Activated T-cell treated with anti-CD3 and anti-CD28 coated beads, Interleukin-2, amount 50 U/mL, for 24 hours (primary cell): ENCODE data around the gene NSL1.
"Not testable (repeated sequence)": the region's sequence is repeated elsewhere in the genome, so short reads cannot be mapped to it uniquely, and the experiment has no call there.

ENCODE experiments used
- DNase-seq: peaks from one replicate; pipeline ENCODE4 v3.0.0-alpha.2; 2020
- H3K27ac Mint-ChIP-seq: 2 replicates; pipeline ENCODE4 v1.8.0; 2020; ENCODE audit warnings: mild to moderate bottlenecking, mixed read lengths
- H3K27me3 Mint-ChIP-seq: 2 replicates; pipeline ENCODE4 v1.8.0; 2020; ENCODE audit warnings: mixed read lengths
- H3K36me3 Mint-ChIP-seq: 2 replicates; pipeline ENCODE4 v1.8.0; 2020; ENCODE audit warnings: low read depth, mixed read lengths
- H3K4me1 Mint-ChIP-seq: 2 replicates; pipeline ENCODE4 v1.8.0; 2020; ENCODE audit warnings: low read depth, mixed read lengths
- H3K4me3 Mint-ChIP-seq: 2 replicates; pipeline ENCODE4 v1.8.0; 2020; ENCODE audit warnings: mild to moderate bottlenecking, moderate library complexity, mixed read lengths
- H3K9me3 Mint-ChIP-seq: 2 replicates; pipeline ENCODE4 v1.8.0; 2020; ENCODE audit warnings: mixed read lengths

Gene NSL1, protein sequence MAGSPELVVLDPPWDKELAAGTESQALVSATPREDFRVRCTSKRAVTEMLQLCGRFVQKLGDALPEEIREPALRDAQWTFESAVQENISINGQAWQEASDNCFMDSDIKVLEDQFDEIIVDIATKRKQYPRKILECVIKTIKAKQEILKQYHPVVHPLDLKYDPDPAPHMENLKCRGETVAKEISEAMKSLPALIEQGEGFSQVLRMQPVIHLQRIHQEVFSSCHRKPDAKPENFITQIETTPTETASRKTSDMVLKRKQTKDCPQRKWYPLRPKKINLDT

GRCh38 chr1:212791676-212792395 is at the start of gene NSL1, which contains the start of gene TATDN3:
Gene NSL1, minus strand, starts transcription at chr1:212791777. Its CDS starts 14 bp downstream, at chr1:212791763.
Gene TATDN3, plus strand, starts transcription at chr1:212791894. Its CDS starts 28 bp downstream, at chr1:212791922.
- Mint-ChIP-seq H3K9me3 (no peaks in the 10 kb centered on the region), H3K4me1 (peaks cover 41% of the 10 kb centered on the region), H3K27me3 (no peaks in the 10 kb centered on the region), H3K27ac (peak within 1 kb of the TSS; percentile 96), H3K4me3 (peak within 1 kb of the TSS; percentile 99), H3K36me3 (peaks cover 38% of the 10 kb centered on the region)
- DNase-seq: peak; percentile 100

GRCh38 chr1:212838145-212838544 is 46.6 kb upstream of the NSL1 start:
- H3K4me3 Mint-ChIP-seq: no peak overlapping the region

DNA sequence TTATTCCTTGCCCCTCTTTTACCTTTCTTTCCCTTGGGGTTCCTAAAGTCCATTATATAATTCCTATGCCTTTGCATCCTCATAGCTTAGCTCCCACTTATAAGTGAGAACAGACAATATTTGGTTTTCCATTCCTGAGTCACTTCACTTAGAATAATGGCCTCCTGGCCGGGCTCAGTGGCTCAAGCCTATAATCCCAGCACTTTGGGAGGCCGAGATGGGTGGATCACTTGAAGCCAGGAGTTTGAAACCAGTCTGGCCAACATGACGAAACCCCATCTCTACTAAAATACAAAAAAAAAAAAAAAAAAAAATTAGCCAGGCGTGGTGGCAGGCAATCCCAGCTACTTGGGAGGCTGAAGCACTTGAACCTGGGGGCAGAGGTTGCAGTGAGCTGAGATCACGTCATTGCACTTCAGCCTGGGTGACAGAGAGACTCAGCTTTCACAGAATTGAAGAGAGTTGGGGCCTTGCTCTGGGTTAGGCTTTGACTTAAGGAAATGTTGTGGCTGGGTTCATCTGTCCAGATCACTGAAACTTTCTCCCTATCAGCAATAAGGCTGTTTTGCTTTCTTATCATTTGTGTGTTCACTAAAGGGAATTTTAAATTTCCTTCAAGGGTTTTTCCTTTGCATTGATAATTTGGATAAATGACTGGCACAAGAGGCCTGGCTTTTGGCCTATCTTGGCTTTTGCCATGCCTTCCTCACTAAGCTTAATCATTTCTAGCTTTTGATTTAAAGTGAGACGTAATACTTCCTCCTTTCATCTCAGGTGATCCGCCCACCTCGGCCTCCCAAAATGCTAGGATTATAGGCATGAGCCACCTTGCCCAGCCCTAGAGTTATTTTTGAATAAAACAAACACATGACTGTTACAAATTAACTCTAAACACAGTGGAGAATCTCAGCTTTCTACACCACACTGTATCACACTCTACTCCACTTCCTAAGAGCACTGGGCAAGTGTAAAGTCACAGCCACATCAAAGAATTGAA is 41.9 kb upstream of the NSL1 start:
- H3K27ac Mint-ChIP-seq, H3K36me3 Mint-ChIP-seq, H3K9me3 Mint-ChIP-seq, H3K4me1 Mint-ChIP-seq, DNase-seq, H3K27me3 Mint-ChIP-seq, H3K4me3 Mint-ChIP-seq: not testable (repeated sequence)

More at GRCh38 chr1:212838145-212838544, 46.6 kb upstream of the NSL1 start:
- H3K36me3 Mint-ChIP-seq: no peaks in the 10 kb centered on the region
- H3K27ac Mint-ChIP-seq: no peak overlapping the region
- H3K27me3 Mint-ChIP-seq: no peaks in the 10 kb centered on the region
- H3K4me1 Mint-ChIP-seq: peaks cover 6% of the 10 kb centered on the region
- H3K9me3 Mint-ChIP-seq: no peaks in the 10 kb centered on the region
- DNase-seq: no peak

DNA sequence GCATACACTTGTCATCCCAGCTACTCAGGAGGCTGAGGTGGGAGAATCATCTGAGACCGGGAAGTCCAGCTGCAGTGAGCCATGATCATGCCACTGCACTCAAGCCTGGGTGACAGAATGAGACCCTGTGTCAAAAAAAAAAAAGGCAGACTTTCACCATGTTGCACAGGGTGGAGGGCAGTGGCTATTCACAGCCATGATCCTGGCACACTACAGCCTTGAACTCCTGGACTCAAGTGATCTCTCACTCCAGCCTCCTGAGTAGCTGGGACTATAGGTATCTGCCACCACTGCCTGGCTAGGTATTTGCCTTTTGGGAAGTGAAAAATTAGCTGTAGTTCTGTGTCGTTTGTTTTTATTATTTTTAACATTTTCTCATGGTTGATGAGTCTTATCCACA is 36.8 kb upstream of the NSL1 start:
- H3K4me1 Mint-ChIP-seq: no peaks in the 10 kb centered on the region
- DNase-seq: no peak
- peaks cover 6% of the 10 kb centered on the region for H3K27me3 Mint-ChIP-seq
- H3K36me3 Mint-ChIP-seq: peaks cover 10% of the 10 kb centered on the region
- H3K27ac Mint-ChIP-seq: no peak overlapping the region
- H3K4me3 Mint-ChIP-seq: no peak overlapping the region
- peaks cover 21% of the 10 kb centered on the region for H3K9me3 Mint-ChIP-seq

GRCh38 chr1:212827831-212828278 is 36.3 kb upstream of the NSL1 start:
- no peak for DNase-seq
- peaks cover 10% of the 10 kb centered on the region for H3K36me3 Mint-ChIP-seq
- peaks cover 21% of the 10 kb centered on the region for H3K9me3 Mint-ChIP-seq
- H3K4me3 Mint-ChIP-seq: no peak overlapping the region
- H3K4me1 Mint-ChIP-seq: no peaks in the 10 kb centered on the region
- H3K27ac Mint-ChIP-seq: no peak overlapping the region
- peaks cover 6% of the 10 kb centered on the region for H3K27me3 Mint-ChIP-seq

- peaks cover 6% of the 10 kb centered on the region for H3K27me3 Mint-ChIP-seq
- peaks cover 21% of the 10 kb centered on the region for H3K9me3 Mint-ChIP-seq
- no peak for DNase-seq
- no peaks in the 10 kb centered on the region for H3K4me1 Mint-ChIP-seq
- peaks cover 10% of the 10 kb centered on the region for H3K36me3 Mint-ChIP-seq
- H3K4me3 Mint-ChIP-seq: no peak overlapping the region
- no peak overlapping the region for H3K27ac Mint-ChIP-seq
Observed at GRCh38 chr1:212827171-212827776, 35.7 kb upstream of the NSL1 start.

GRCh38 chr1:212825798-212826452 is 34.3 kb upstream of the NSL1 start:
- H3K4me3 Mint-ChIP-seq: no peak overlapping the region
- H3K9me3 Mint-ChIP-seq: peaks cover 21% of the 10 kb centered on the region
- DNase-seq: no peak
- H3K4me1 Mint-ChIP-seq: no peaks in the 10 kb centered on the region
- H3K27ac Mint-ChIP-seq: no peak overlapping the region
- peaks cover 10% of the 10 kb centered on the region for H3K36me3 Mint-ChIP-seq
- peaks cover 6% of the 10 kb centered on the region for H3K27me3 Mint-ChIP-seq

- no peak overlapping the region for H3K4me3 Mint-ChIP-seq
- peaks cover 6% of the 10 kb centered on the region for H3K27me3 Mint-ChIP-seq
- peaks cover 10% of the 10 kb centered on the region for H3K36me3 Mint-ChIP-seq
Observed at GRCh38 chr1:212824201-212824600, 32.6 kb upstream of the NSL1 start.

GRCh38 chr1:212822956-212823355 is 31.4 kb upstream of the NSL1 start:
- H3K4me3 Mint-ChIP-seq: no peak overlapping the region
- peaks cover 6% of the 10 kb centered on the region for H3K27me3 Mint-ChIP-seq

More at GRCh38 chr1:212824201-212824600, 32.6 kb upstream of the NSL1 start:
- H3K4me1 Mint-ChIP-seq: peaks cover 4% of the 10 kb centered on the region
- no peak for DNase-seq
- peaks cover 21% of the 10 kb centered on the region for H3K9me3 Mint-ChIP-seq
- no peak overlapping the region for H3K27ac Mint-ChIP-seq

GRCh38 chr1:212820969-212821368 is 29.4 kb upstream of the NSL1 start:
- Mint-ChIP-seq H3K4me1 (peaks cover 4% of the 10 kb centered on the region), H3K9me3 (peaks cover 14% of the 10 kb centered on the region), H3K27me3 (no peaks in the 10 kb centered on the region), H3K4me3 (no peak overlapping the region), H3K36me3 (peaks cover 10% of the 10 kb centered on the region), H3K27ac (no peak overlapping the region)
- DNase-seq: no peak

More at GRCh38 chr1:212822956-212823355, 31.4 kb upstream of the NSL1 start:
- Mint-ChIP-seq H3K36me3 (peaks cover 10% of the 10 kb centered on the region), H3K27ac (no peak overlapping the region), H3K9me3 (peaks cover 21% of the 10 kb centered on the region), H3K4me1 (peaks cover 4% of the 10 kb centered on the region)
- no peak for DNase-seq

GRCh38 chr1:212819726-212820125 is 28.1 kb upstream of the NSL1 start:
- no peaks in the 10 kb centered on the region for H3K27me3 Mint-ChIP-seq
- peaks cover 3% of the 10 kb centered on the region for H3K9me3 Mint-ChIP-seq
- no peak for DNase-seq
- peaks cover 11% of the 10 kb centered on the region for H3K36me3 Mint-ChIP-seq
- H3K4me3 Mint-ChIP-seq: no peak overlapping the region
- no peak overlapping the region for H3K27ac Mint-ChIP-seq
- peaks cover 4% of the 10 kb centered on the region for H3K4me1 Mint-ChIP-seq

GRCh38 chr1:212816567-212817278 is 25.1 kb upstream of the NSL1 start:
- no peak overlapping the region for H3K27ac Mint-ChIP-seq
- H3K27me3 Mint-ChIP-seq: no peaks in the 10 kb centered on the region
- H3K9me3 Mint-ChIP-seq: no peaks in the 10 kb centered on the region
- H3K4me1 Mint-ChIP-seq: peaks cover 4% of the 10 kb centered on the region
- no peak overlapping the region for H3K4me3 Mint-ChIP-seq
- H3K36me3 Mint-ChIP-seq: peaks cover 9% of the 10 kb centered on the region
- DNase-seq: no peak
